HG03520 (cell line): ENCODE data around the gene HCAR2.
"Not testable (repeated sequence)": the region's sequence is repeated elsewhere in the genome, so short reads cannot be mapped to it uniquely, and the experiment has no call there.

Source experiments
- ATAC-seq: cut with Tn5 transposase; IDR thresholded peaks from one replicate; pipeline ENCODE4 v1.9.1; 2021; ENCODE audit warnings: mild to moderate bottlenecking, moderate library complexity; ENCODE audit not compliant: unreplicated experiment

Gene HCAR2

DNA sequence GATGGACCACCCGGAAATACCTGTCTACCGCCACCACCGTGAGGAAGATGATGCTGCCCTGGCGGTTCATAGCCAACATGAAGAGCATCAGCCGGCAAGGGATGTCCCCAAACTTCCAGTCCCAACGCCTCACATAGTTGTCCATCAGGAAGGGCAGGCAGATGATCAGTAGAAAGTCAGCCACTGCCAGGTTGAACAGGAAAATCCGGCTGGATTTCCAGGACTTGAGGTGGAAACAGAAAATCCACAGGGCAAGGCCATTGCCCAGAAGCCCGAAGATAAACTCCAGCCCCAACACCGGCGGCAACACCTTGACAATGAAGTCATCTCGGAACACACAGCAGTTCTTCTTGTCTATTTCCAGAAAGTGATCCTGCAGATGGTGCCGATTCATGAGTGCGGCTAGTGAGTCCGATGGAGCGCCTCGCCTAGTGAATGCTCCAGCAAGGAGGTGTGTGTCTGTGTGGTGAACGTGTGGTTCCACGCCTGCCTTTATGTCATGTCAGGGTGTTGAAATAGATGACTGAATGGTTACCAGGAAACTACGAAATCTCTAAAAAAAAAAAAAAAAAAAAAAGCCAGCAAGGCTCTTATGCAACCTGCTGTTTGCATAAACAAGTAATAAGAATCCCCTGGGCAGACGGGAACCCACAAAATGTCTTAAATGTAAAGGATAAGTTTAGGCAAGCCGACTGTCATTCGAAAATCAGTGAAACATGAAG lies at the start of gene HCAR2:
HCAR2 (minus strand) TSS at position 468 of the 722 bp plus-strand sequence; CDS start at position 394, 74 bp downstream.
- not testable (repeated sequence) for ATAC-seq

DNA sequence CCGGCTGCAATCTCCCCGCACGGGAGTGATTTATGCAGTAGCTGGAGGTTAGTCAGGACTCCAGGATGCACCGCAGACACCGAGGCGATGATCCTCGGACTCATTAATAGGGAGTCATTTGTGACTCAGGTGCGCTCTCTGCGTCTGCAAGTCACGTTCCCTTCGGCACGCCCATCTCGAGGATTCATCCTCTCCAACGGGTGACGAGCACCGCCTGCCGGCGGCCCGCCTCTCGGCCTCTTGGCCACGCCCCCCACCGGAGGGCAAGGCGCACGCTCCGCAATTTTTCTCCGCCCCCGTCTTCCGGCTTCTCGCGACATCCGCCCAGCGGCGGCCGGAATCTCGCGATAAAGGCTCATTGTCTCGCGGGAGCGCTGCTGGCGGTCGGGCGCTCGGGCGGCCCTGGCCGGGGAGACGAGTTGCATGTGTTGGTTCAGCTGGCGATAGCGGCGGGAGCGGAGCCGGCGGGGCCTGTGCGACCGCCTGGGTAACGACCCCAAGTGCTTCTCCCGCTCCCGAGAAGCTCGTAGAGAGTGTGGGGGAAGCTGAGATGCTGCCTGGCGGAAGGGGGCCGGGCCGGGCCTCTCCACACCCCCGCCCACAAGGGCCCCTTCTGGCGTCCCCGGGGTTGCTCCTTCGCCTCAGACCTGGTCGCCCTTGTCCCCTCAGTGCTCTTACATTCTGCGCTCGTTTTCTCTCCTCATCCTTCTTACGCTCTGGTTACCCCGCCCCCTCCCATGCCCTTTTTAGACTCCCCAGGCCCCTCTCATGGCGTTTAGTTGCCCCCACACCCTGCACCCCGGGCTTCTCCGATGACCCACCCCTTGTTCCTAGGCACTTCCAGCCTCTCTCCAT lies 49.5 kb upstream of the HCAR2 start, which contains the start of gene DENR:
DENR (plus strand) TSS at position 361 of the 855 bp plus-strand sequence. CDS start 878 bp downstream, outside the sequence.
- ATAC-seq: peak; percentile 94

DNA sequence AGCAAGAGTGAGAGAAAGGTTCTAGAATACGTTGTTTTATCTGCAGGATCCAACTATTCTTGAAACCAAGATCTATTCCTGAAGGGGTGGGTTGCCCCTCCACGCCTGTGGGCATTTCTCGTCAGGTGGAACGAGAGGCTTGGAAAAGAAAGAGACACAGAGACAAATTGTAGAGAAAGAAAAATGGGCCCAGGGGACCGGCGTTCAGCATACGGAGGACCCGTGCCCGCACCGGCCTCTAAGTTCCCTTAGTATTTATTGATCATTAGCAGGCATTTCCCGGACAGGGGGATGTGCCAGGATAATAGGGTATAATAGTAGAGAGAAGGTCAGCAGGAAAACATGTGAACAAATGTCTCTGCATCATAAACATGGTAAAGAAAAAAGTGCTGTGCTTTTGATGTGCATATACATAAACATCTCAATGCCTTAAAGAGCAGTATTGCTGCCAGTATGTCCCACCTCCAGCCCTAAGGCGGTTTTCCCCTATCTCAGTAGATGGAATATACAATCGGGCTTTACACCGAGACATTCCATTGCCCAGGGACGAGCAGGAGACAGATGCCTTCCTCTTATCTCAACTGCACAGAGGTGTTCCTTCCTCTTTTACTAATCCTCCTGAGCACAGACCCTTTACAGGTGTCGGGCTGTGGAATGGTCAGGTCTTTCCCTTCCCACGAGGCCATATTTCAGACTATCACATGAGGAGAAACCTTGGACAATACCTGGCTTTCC lies 47.8 kb upstream of the HCAR2 start:
- not testable (repeated sequence) for ATAC-seq

DNA sequence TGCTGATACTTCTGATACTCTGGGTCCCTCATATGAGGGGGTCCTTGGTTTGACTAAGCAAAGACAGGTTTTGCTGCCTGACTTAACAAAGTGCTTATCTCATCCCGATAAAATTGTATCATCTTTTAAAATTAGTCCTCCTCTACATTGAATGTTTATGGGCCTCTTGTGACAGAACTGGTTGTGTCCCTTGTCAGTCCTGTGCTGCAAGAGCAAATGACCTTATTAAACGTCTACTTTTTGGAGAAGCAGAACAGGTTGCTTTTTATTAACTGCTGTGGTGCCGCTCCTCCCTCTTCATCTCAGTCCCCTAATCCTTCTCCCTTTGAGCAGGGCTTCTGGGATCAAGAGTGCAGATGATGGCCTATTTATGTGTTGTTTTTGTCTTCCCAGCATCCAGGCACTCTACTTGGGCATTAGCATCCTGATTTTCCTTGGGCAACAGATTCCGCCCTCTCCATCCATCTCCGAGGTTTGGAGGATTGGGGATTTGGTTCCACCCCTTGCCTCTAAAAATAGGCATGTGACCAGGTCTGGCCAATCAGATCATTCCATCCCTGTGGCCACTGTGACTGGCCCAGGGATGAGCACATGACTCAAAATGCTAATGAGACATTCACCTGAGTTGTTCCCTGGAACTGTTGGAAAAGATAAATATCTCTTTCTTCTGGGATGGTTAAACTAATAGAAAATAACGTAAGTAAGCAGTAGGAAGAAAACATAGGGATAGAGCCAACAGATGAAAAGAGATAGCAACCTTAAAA lies 46.6 kb upstream of the HCAR2 start:
- ATAC-seq: no peak

DNA sequence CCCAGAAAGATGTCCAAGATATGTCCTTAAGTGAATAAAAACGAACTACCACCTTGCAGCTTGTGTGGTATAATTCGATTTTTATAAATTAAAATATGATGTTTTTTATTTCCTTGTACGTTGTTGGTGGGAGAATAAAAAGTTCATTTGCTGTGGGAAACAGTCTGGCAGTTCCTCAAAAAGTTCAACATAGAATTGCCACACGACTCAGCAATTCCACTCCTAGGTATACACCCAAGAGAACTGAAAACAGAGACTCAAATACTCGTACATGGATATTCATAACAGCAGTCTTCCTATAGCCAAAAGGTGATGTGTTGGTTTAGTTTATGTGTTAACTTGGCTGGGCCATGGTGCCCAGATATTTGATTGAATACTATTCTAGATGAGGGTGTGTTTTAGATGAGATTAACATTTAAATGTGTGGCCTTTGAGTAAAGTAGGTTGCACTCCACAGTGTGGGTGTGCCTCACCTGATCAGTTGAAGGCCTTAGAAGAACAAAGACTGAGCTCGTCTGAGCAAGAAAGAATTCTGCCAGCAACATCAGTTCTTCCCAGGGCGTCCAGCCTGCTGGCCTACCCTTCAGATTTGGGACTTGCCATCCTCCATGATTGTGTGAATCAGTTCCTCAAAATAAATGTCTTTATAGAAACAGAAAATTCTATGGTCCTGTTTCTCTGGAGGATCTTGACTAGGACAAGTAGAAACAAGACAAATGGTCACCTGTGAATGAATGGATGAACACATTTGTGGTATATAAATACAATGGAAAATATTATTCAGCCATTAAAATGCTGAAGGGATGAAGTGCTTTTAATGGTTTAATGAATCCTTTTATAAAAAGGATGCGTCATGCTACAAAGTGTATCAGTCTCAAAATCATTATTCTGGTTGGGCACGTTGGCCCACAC lies 44.3 kb upstream of the HCAR2 start:
- no peak for ATAC-seq

DNA sequence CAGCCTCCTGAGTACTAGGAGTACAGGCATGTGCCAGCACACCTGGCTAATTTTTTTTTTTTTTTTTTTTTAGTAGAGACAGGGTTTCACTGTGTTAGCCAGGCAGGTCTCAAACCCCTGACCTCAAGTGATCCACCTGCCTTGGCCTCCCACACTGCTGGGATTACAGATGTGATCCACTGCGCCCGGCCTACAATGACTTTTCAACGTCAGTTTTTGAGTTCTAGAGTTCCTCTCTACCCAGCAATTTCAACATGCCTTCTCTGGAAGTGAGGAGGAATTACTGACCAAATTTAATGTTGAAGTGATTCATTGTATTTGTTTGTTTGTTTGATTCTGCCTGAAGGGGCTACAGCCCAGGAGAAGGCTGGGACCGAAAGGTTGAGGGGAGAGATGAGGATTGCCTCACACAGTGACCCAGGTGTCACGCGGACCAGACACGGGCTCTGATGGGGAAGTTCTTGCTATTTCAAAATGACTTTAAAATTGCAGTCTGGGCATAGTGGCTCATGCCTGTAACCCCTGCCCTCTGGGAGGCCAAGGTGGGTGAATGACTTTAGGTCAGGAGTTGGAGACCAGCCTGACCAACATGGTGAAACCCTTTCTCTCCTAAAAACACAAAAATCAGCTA lies 40.9 kb upstream of the HCAR2 start:
- ATAC-seq: no peak

DNA sequence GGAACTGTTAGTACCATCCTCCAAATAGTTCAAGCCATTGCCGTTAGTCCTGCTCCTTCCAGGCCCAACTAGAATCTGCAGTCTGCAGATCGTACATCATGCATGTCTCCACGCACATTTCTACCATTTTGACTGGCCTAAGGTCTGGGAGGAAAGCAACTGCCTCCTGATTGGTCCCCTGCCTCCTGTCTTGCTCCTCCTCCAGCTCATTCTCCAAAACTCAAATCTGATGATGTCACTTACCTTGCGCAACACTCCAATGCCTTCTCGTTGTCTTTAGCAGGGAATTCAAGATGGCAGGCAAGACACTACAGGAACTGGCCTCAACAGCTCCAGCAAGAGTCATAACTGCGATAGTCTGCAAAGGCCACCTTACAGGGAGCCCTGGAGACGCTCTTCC lies 37.2 kb upstream of the HCAR2 start:
- ATAC-seq: no peak

DNA sequence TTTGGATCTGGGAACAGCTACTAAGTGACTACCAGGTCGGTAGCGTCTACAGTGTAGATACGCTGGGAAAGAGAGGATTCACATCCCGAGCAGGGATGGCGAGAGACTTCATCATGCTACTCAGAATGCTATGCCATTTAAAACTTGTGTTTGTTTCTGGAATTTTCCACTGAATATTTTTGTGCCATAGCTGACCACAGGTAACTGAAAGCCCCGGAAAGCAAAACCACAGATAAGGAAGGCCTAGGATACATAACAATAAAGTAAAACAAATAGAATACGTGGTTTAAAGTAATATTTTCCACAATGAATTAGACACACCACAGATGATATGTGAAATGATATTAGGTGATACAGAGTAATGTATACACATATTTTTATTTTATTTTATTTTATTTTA lies 35.4 kb upstream of the HCAR2 start:
- no peak for ATAC-seq

DNA sequence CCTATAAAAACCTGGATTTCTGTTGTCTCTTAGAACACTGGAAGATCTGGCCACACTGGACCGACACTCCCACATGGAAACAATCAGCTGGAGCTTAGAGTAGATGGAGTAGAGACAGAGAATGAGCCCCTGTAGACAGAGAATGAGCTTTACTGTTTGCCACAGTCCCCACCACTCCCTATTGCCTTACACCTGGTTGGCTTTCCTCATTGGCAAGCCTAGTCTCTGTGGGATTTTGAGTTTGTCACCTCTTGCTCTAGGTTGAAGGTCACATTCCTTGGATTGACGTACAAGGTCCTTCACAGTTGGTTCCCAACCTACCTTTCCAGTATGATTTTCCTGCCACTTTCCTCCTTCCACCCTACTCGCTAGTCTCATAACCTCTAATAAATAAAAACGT lies 29.5 kb upstream of the HCAR2 start:
- ATAC-seq: no peak

DNA sequence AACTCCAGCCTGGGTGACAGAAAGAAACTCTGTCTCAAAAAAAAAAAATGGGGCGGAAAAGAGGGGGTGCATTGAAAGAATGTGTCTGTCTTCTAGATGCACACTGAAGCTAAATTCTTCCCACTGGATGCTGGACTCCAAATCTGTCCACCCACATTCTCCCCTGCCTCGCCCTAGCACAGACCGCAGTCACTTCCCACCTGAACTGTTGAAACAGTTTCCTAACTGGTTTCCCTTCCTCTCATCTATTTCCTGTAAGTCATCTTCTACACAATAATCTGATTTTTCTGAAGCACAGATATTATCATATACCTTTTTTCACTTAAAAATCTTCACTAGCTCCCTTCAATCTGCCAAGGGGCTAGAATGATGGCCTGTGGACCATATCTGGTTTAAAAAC lies 29.0 kb upstream of the HCAR2 start:
- ATAC-seq: no peak

DNA sequence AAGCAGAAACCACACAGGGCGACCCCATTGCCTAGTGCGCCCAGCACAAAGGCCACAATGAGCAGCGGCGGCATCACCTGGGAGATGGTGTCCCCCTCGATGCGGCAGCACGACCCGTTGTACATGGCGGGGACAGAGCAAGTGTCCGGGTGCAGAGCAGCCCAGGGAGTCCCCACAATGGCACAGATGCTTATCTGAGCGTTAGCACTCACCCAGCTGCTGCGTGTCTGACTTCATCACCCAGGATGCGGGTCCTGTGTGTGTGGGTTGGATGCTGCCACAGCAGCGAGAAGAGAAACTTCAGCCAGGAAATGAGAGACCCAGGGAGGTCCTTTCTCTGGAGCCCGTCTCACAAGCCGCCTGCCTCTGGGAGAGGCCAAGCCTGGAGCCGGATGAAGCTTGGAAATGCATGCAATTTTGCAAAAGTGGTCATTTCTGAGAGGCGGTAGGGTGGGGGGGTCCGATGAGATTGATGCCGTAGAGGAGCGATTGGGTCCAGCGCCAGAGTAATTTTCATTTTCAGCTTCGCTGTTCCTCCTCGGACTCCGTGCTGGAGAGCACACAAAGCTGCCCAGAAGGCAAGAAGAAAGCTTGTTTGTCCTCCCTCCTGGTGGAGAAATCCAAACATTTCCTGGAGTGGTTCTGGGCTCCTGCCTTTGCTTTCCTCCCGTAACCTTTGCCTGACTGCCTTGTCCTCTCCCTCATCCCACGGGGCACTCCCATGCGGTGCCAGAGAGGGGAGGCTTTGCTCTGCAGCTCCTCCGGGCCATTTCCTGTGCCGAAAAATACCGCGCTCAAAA lies 27.3 kb upstream of the HCAR2 start, which contains the start of gene HCAR1:
HCAR1 (minus strand) TSS at position 630 of the 800 bp plus-strand sequence; CDS start at position 125, 505 bp downstream.
- no peak for ATAC-seq

DNA sequence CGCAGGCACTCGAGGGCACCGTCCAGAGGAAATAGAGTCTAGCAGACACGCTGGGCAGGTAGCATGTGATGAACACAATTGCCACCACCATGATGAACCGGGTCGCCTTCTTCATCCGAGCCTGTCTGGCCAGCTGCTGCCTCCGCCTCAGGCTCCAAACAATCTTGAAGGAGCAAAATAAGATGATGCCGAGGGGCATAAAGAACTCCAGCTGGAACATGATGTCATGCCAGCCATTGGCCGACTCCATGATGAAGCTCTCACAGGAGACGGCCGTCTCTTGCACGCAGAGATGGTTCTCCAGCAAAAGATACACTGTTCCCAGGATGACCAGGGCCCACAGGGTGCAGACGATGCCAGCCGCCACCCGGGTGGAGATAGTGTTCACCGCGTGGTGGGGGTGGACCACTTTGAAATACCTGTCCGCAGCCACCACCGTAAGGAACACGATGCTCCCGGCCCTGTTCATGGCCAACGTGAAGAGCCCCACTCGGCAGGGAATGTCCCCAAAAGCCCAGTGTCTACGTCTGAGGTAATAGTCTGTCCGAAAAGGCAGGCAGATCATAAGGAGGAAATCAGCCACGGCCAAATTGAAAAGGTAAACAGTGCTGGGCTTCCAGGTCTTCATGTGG lies 26.5 kb upstream of the HCAR2 start:
- ATAC-seq: no peak

DNA sequence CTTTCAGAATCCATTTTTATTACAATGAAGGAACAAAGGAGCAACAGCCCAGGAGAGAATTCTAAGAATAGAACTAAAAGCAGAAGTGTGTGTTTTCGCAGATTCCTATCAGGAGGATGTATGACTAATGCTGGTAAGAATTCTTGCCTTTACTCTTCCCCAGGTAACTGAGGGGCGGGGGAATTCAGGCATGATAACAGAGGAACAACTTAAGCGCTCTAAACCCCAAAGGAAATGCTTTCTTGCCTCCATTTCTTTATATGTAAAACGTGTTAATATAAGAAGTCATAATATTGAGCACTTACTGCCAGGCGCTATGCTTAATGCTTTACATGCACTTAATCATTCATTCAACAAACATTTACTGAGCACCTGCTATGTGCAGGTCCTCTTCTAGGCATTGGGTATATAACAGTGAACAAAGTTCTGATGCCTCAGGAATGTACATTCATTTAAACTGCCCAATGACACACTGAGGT lies 23.0 kb upstream of the HCAR2 start:
- no peak for ATAC-seq

DNA sequence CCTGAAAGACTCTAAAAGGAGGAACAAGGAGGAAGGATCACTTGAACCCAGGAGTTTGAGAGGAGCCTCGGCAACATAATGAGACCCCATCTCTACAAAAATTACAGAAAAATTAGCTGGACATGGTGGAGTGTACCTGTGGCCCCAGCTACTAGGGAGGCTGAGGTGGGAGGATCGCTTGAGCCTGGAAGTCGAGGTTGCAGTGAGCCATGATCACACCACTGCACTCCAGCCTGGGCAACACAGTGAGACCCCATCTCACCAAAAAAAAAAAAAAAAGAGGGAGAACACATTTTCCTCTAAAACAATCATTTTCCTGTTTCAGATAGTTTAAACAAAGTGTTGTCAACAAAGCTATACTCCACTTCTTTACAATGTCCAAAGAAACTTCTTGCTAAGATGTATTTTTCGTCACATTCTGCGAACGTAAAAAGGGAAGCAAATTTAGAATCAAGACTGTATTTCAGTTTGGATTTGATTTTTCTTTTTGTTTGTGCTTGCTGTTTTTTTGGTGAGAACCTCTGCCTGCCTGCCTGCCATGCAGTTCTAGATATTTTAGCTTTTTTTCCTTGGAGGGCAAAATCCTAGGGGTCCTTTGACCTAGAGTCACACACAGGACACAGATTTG lies 22.4 kb upstream of the HCAR2 start:
- no peak for ATAC-seq

DNA sequence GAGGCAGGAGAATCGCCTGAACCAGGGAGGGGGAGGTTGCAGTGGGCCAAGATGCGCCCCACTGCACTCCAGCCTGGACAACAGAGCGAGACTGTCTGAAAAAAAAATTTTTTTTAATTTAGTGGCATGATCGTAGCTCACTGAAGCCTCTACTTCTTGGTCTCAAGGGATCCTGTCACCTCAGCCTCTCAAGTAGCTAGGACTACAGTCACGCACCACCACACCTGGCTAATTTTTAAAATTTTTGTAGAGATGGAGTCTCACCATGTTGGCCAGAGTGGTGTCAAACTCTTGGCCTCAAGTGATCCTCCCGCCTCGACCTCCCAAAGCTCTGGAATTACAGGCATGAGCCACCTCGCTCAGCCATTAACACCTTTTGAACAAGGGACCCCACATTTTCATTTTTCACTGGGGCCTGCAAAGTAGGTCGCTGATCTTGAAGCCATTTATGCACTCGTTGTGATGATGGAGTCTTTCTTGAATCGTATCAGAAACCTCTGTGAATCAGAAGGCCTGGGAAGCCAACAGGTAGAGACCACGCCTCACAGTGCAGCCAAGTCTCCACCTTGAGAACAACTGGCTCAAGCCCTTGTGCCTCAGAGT lies 21.6 kb upstream of the HCAR2 start:
- ATAC-seq: no peak

DNA sequence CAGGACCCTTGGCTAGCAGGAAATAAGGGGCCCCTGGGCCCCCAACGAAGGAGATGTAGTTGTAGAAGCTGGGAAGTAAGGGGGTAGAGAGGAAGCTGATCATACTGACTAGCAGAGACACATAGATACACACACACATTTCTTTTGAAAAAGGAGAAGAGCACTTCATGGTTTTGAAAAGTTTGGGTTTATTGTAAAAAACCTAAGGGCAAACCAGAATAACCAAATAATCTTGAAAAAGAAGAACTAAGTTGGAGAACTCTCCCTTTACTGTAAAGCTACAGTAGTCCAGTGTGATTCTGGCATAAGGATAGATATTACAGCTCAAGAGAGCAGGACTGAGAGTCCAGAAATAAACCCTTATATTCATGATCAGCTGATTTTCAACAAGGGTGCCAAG lies 19.2 kb upstream of the HCAR2 start:
- ATAC-seq: no peak
